ENCODE results near the gene SLC7A14. TPM values are rescaled to one million over a fixed set of nuclear protein-coding genes. Genes with fewer than 3 reads are reported as not detected.

SLC7A14 gene
- total RNA-seq, 1 donor from 2014 or later, result not detected

- Histone ChIP-seq H3K4me3 (no peak overlapping the region), H3K9me3 (no peaks in the 10 kb centered on the region), H3K27me3 (no peaks in the 10 kb centered on the region), H3K27ac (no peak overlapping the region), H3K4me1 (no peaks in the 10 kb centered on the region), H3K36me3 (no peaks in the 10 kb centered on the region)
- DNase-seq (ENCODE audit: low spot score in 2 of 2), result no peak
- TF ChIP-seq, protein P1, sequence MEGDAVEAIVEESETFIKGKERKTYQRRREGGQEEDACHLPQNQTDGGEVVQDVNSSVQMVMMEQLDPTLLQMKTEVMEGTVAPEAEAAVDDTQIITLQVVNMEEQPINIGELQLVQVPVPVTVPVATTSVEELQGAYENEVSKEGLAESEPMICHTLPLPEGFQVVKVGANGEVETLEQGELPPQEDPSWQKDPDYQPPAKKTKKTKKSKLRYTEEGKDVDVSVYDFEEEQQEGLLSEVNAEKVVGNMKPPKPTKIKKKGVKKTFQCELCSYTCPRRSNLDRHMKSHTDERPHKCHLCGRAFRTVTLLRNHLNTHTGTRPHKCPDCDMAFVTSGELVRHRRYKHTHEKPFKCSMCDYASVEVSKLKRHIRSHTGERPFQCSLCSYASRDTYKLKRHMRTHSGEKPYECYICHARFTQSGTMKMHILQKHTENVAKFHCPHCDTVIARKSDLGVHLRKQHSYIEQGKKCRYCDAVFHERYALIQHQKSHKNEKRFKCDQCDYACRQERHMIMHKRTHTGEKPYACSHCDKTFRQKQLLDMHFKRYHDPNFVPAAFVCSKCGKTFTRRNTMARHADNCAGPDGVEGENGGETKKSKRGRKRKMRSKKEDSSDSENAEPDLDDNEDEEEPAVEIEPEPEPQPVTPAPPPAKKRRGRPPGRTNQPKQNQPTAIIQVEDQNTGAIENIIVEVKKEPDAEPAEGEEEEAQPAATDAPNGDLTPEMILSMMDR (IDR thresholded peaks at IDR 0.05), result no peak
- intact Hi-C loops (cut with DNase I), result no loop called here
These were observed 108.5 kb downstream of the SLC7A14 start for GRCh38 chr3:170477395-170477794.

- intact Hi-C loops (cut with DNase I), result no loop called here
- Histone ChIP-seq H3K27me3 (no peaks in the 10 kb centered on the region), H3K4me3 (no peak overlapping the region), H3K36me3 (no peaks in the 10 kb centered on the region), H3K4me1 (no peaks in the 10 kb centered on the region), H3K27ac (no peak overlapping the region), H3K9me3 (no peaks in the 10 kb centered on the region)
- TF ChIP-seq, protein P1 (IDR thresholded peaks at IDR 0.05), result no peak
- no peak for DNase-seq (ENCODE audit: low spot score in 2 of 2)
These were observed 109.6 kb downstream of the SLC7A14 start for GRCh38 chr3:170476291-170476690.

DNA sequence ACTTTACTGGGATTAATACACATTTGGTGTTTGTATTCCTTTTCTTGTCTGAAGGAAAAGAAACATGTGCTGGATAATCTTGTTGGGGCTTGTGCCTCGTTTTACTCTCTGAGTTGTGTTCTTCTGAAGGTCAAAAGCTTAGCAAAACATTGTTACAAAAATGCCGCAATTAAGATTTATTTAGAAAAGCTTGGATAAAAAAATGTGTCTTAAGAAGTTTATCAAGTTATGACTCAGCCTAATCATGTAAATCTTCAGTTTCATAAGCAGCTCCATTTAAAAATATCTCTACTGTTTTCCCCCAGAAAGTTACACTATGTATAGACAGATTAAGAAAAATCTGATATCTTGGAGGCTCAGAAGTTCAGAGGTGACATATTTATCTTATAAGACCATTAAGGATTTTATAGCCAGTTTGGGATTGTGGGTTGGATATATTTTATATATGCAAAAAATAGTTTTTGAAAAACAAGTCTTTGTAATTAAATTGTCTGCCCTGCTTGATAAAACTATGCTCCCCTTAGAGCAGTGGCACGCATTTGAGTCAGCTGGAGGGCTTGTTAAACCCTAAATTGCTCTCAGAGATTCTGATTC lies 110.7 kb downstream of the SLC7A14 start:
- intact Hi-C loops (cut with DNase I), result no loop called here
- Histone ChIP-seq H3K9me3 (no peaks in the 10 kb centered on the region), H3K36me3 (no peaks in the 10 kb centered on the region), H3K27ac (no peak overlapping the region), H3K4me3 (no peak overlapping the region), H3K4me1 (no peaks in the 10 kb centered on the region), H3K27me3 (no peaks in the 10 kb centered on the region)
- TF ChIP-seq, protein P1 (IDR thresholded peaks at IDR 0.05), result no peak
- no peak for DNase-seq (ENCODE audit: low spot score in 2 of 2)

DNA sequence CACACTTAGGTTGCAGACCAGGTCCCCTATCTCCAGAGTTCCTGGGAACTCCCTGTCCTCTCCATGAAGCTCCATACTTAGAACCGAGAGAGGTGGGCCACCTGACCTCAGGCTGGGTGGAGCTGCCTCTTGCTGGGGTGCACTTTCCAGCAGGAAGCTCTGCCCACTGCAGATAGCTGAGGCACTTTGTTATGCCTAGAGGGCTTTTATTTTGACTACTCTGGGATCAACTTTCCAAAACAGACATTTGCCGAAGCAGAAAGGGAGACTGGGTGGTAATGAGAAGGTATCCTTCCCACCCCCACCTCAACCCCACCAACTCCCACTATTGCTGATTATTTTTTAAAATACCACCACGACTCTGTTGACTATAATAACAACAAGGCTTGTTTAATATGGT lies 112.5 kb downstream of the SLC7A14 start:
- H3K27me3 ChIP-seq, result no peaks in the 10 kb centered on the region
- TF ChIP-seq, protein P1 (IDR thresholded peaks at IDR 0.05), result no peak
- no peak overlapping the region for H3K27ac ChIP-seq
- no peaks in the 10 kb centered on the region for H3K9me3 ChIP-seq
- no peaks in the 10 kb centered on the region for H3K4me1 ChIP-seq
- DNase-seq (ENCODE audit: low spot score in 2 of 2), result no peak
- H3K36me3 ChIP-seq, result no peaks in the 10 kb centered on the region
- intact Hi-C loops (cut with DNase I), result no loop called here
- H3K4me3 ChIP-seq, result no peak overlapping the region

- TF ChIP-seq, protein P1 (IDR thresholded peaks at IDR 0.05), result no peak
- Histone ChIP-seq H3K27ac (no peak overlapping the region), H3K4me1 (no peaks in the 10 kb centered on the region), H3K36me3 (no peaks in the 10 kb centered on the region), H3K4me3 (no peak overlapping the region), H3K9me3 (no peaks in the 10 kb centered on the region), H3K27me3 (no peaks in the 10 kb centered on the region)
- no peak for DNase-seq (ENCODE audit: low spot score in 2 of 2)
- intact Hi-C loops (cut with DNase I), result no loop called here
These were observed 114.7 kb downstream of the SLC7A14 start for GRCh38 chr3:170471149-170471548.
